A673 (cell line): Measurements from ENCODE around the gene MED19.

ENCODE experiments used
- CTCF ChIP-seq: fragments of 300-800, 200-600 bp; sonication (generic); conservative IDR thresholded peaks from 2 replicates; pipeline ENCODE4 v1.5.1; 2017; ENCODE audit warnings: low read depth, mild to moderate bottlenecking, antibody characterized with exemption, low read length, moderate library complexity, mixed read lengths
- EZH2 ChIP-seq: fragments of 200-600 bp; sonication (generic); IDR thresholded peaks from 2 replicates; pipeline ENCODE4 v1.6.1; 2017; ENCODE audit warnings: borderline replicate concordance, low read depth, mild to moderate bottlenecking, mixed read lengths, antibody characterized with exemption, low read length; ENCODE audit not compliant: poor library complexity, severe bottlenecking

GRCh38 chr11:57742087-57742452 is 30.1 kb upstream of the MED19 start:
- TF ChIP-seq CTCF (no peak), EZH2 (no peak)
